WERI-Rb-1 (cell line): ENCODE results near the gene GIMAP4.
"Not testable (repeated sequence)": the region's sequence is repeated elsewhere in the genome, so short reads cannot be mapped to it uniquely, and the experiment has no call there.

Experiments used
- DNase-seq: peaks from one replicate; pipeline ENCODE4 v3.0.0-alpha.2; 2020
- H3K27ac ChIP-seq: fragments of 250-450 bp; sonication (Bioruptor Pico); 2 replicates; pipeline ENCODE4 v1.5.1; 2020; ENCODE audit warnings: mild to moderate bottlenecking, moderate library complexity
- H3K27me3 ChIP-seq: fragments of 250-450 bp; sonication (Bioruptor Pico); 2 replicates; pipeline ENCODE4 v1.5.1; 2021; ENCODE audit warnings: mild to moderate bottlenecking, low read depth, moderate library complexity; ENCODE audit not compliant: insufficient read depth, severe bottlenecking
- H3K36me3 ChIP-seq: fragments of 250-450 bp; sonication (Bioruptor Pico); 2 replicates; pipeline ENCODE4 v1.5.1; 2020; ENCODE audit warnings: mild to moderate bottlenecking, moderate library complexity
- H3K4me3 ChIP-seq: 2 replicates; pipeline ENCODE4 v1.5.1; 2011; ENCODE audit warnings: low read depth, mild to moderate bottlenecking, control low read depth, low read length
- H3K9me3 ChIP-seq: fragments of 250-450 bp; sonication (Bioruptor Pico); 2 replicates; pipeline ENCODE4 v1.5.1; 2021; ENCODE audit warnings: mild to moderate bottlenecking, moderate library complexity; ENCODE audit not compliant: severe bottlenecking
- TF ChIP-seq, protein P1 (sequence below): IDR thresholded peaks from 2 replicates; pipeline ENCODE4 v1.5.1; 2011; ENCODE audit warnings: low read depth, mild to moderate bottlenecking, control low read depth, inconsistent platforms, low read length

GIMAP4 gene

DNA sequence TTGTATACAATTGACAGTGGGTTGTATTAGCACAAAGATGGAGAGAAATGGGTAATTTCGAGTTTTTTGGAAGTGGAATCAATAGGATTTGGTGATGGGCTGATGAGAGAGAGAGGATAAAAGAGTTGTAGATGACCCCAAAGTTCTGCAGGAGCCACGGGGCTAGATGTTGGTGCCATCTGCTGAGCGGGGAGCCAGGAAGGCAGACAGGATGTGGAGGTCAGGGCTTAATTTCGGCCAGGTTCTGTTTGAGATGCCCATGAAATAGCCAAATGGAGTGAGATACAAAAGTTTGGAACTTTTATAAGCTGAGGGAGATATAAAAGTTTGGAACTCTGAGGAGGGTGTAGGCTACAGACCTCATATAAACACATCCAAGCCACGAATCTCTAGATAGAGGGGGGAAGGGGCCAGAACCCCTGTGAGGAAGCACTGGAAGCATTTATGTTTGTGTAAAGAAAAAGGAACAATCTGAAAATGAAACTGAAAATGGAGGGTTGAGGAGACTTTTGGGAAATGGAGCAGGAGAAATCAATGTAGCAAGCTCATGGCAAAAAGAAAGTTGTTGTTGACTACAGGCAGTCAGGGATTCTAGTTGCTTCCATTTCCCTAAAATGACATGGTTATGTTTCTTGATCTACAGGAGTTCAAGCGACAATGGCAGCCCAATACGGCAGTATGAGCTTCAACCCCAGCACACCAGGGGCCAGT lies 2.2 kb downstream of the GIMAP4 start:
- Histone ChIP-seq H3K9me3 (no peaks in the 10 kb centered on the region), H3K27ac (no peak overlapping the region), H3K4me3 (no peak overlapping the region), H3K27me3 (no peaks in the 10 kb centered on the region), H3K36me3 (no peaks in the 10 kb centered on the region)
- TF ChIP-seq, protein P1, sequence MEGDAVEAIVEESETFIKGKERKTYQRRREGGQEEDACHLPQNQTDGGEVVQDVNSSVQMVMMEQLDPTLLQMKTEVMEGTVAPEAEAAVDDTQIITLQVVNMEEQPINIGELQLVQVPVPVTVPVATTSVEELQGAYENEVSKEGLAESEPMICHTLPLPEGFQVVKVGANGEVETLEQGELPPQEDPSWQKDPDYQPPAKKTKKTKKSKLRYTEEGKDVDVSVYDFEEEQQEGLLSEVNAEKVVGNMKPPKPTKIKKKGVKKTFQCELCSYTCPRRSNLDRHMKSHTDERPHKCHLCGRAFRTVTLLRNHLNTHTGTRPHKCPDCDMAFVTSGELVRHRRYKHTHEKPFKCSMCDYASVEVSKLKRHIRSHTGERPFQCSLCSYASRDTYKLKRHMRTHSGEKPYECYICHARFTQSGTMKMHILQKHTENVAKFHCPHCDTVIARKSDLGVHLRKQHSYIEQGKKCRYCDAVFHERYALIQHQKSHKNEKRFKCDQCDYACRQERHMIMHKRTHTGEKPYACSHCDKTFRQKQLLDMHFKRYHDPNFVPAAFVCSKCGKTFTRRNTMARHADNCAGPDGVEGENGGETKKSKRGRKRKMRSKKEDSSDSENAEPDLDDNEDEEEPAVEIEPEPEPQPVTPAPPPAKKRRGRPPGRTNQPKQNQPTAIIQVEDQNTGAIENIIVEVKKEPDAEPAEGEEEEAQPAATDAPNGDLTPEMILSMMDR: no peak
- DNase-seq: no peak

DNA sequence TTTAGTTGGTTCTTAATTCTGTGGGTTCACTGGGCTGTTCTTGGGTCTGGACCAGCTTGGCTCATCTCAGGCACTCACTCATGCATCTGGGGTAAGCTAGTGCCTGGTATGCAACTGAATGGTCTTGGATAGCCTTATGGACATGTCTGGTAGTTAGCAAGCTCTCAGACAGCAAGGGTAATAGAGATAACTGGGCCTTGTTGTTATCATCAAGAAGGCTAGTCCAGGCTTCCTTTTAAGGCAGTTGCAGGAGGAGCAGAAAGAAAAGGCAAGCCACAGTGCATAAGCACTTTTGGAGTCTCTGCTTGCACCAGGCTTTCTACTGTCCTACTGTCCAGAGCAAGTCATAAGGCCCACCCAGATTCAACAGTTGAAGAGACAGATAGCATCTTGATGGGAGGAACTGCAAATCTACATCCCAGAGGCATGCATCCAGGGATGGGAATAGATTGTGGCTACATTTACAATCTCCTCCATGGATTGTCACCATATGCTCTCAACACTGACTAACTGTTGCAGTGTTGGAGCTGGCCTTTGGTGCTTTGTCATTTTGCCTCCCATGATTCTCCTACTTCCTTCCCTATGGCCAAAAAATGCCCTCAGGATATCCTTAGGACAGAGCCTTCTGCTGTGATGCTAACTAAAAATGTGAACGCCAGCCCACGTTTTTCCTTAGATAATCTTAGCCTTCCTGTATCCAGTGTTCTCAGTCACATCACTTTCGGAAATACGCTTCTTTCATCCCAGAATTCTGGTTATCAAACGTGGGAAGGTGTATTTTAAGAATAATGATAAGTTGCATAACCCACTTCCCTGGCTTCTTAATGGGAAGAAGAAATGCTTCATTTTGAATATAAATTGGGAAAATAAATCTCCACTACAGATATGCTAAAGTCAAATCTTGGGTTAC lies 3.6 kb downstream of the GIMAP4 start:
- Histone ChIP-seq H3K36me3 (no peaks in the 10 kb centered on the region), H3K27ac (no peak overlapping the region), H3K9me3 (no peaks in the 10 kb centered on the region), H3K27me3 (no peaks in the 10 kb centered on the region), H3K4me3 (no peak overlapping the region)
- TF ChIP-seq, protein P1: no peak
- no peak for DNase-seq

DNA sequence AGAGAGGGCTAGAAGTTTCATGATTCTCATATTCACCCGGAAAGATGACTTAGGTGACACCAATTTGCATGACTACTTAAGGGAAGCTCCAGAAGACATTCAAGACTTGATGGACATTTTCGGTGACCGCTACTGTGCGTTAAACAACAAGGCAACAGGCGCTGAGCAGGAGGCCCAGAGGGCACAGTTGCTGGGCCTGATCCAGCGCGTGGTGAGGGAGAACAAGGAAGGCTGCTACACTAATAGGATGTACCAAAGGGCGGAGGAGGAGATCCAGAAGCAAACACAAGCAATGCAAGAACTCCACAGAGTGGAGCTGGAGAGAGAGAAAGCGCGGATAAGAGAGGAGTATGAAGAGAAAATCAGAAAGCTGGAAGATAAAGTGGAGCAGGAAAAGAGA lies 5.3 kb downstream of the GIMAP4 start:
- Histone ChIP-seq H3K4me3 (no peak overlapping the region), H3K27me3 (no peaks in the 10 kb centered on the region), H3K9me3 (no peaks in the 10 kb centered on the region), H3K27ac (no peak overlapping the region), H3K36me3 (no peaks in the 10 kb centered on the region)
- TF ChIP-seq, protein P1: no peak
- no peak for DNase-seq

GRCh38 chr7:150579979-150580637 lies 12.9 kb downstream of the GIMAP4 start:
- peaks cover 11% of the 10 kb centered on the region for H3K9me3 ChIP-seq
- not testable (repeated sequence) for H3K27ac ChIP-seq, H3K4me3 ChIP-seq, DNase-seq, H3K36me3 ChIP-seq, H3K27me3 ChIP-seq

DNA sequence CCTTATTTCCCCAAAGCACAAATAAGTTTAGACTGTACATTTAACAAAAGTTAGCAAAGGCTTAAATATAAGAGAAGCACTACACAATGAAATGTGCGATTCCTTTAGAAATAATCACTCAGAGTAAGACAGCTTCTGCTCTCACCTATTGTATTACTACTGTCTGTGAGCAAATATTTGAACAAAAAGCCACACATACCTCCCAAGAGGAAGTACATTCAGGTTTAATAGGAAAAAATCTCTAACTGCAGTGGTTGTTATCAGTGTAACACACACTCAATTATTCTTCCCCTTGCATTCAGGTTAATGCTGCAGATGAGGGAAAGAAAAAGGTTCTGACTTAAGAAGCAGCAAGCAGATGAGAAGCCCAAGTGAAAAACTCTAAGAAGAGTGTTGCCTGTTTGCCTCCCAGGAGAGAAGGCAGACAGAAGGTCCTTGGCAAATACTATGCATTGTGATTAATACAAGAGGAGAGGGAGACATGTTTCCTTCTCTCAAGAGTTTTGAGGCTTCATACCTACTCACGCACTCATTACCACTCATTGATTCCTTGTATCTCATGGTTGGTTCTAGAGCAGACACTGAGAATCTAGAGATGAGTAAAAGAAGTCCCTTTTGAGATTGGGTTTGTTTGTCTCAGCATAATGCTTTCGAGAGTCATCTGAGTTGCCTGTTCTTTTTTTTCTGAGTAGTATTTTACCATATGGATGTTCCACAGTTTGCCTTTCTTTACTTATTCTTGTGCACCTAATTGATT lies 13.6 kb downstream of the GIMAP4 start:
- Histone ChIP-seq H3K36me3 (no peaks in the 10 kb centered on the region), H3K9me3 (peaks cover 11% of the 10 kb centered on the region), H3K27ac (no peak overlapping the region), H3K4me3 (no peak overlapping the region), H3K27me3 (no peaks in the 10 kb centered on the region)
- no peak for DNase-seq
- TF ChIP-seq, protein P1: no peak

- Histone ChIP-seq H3K27me3 (no peaks in the 10 kb centered on the region), H3K9me3 (peaks cover 9% of the 10 kb centered on the region), H3K27ac (no peak overlapping the region), H3K36me3 (no peaks in the 10 kb centered on the region), H3K4me3 (no peak overlapping the region)
- DNase-seq: no peak
- TF ChIP-seq, protein P1: no peak
These were observed 18.0 kb downstream of the GIMAP4 start for GRCh38 chr7:150585199-150585598.
